ENCODE measurements around the gene CCT2.

The CCT2 gene

GRCh38 chr12:69645031-69645430 lies 59.8 kb downstream of the CCT2 start:
- DNase-seq, result no peak

DNA sequence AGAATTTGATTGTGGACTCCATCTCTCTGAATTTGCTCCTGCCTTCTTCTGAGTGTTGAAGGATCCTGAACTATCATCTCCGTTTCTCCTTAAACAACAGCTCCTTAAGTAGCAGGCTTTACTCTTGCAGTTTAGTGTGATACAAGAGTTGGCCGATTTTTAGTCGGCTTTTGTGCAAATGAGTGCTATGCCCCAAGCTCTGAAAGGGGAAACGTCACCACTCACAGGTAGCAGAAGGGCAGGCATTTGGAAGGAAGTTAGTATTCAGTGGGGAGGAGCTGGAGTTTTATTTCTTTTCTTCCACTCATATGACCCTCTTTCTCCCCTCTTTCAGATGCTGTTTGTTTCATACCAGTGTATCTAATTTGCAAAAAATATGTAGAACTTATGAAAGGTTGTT lies 61.9 kb downstream of the CCT2 start:
- no peak for DNase-seq

DNA sequence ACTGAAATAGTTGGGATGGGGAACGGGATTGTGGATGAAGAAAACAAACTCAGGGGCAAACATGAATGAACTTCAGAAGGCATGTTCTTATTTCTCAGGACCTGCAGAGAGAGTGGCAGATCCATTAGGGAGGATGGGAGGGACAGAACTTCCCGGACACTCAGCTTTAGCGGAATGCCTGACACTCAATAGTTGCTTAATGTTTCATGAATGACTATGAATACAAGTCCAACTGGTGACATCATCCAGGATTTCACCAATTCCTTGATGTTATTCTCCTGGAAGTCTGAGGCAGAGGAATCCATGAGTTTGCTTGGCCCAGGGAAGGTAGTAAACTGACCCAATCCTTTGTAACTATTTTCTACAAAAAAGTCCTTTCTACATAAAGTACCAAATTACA lies 63.2 kb downstream of the CCT2 start:
- DNase-seq, result no peak

- DNase-seq, result no peak
Measured at GRCh38 chr12:69649529-69649928, 64.3 kb downstream of the CCT2 start.

Data from activated naive CD4-positive, alpha-beta T cell treated with anti-CD3 and anti-CD28 coated beads, Interleukin-2, amount 50 U/mL, for 16 hours (primary cell).